HEK293 (cell line): ENCODE data around the gene MYH15.

ENCODE experiments used
- CTCF ChIA-PET: fragments of 350-600 bp; formaldehyde crosslinking; extraction: SDS; loops from one replicate; lab custom pipeline; 2021; ENCODE audit warnings: antibody characterized with exemption; lab: Yijun Ruan, JAX
- POLR2A ChIA-PET: fragments of 300-600 bp; formaldehyde crosslinking; extraction: SDS; loops from one replicate; lab custom pipeline; 2020; ENCODE audit warnings: antibody characterized with exemption, inconsistent platforms; lab: Yijun Ruan, JAX
- H3K27ac ChIP-seq: fragments of 200-500 bp; sonication (Bioruptor generic); 2 replicates; pipeline ENCODE4 v1.5.1; 2014; ENCODE audit warnings: low read depth, low read length, control low read depth, inconsistent platforms; ENCODE audit errors: extremely low read depth
- H3K36me3 ChIP-seq, 2 experiments: fragments of 200-500 bp in 1 of 2; sonication (Bioruptor generic) in 1 of 2; 1 replicate in 1 of 2; 2 replicates in 1 of 2; pipeline ENCODE4 v1.5.1; 2014 to 2017; ENCODE audit warnings: inconsistent platforms in 2 of 2, low read length in 2 of 2; ENCODE audit not compliant: control insufficient read depth in 2 of 2, insufficient read depth in 1 of 2
- H3K4me1 ChIP-seq: fragments of 200-500 bp; sonication (Bioruptor generic); 2 replicates; pipeline ENCODE4 v1.5.1; 2014; ENCODE audit warnings: mild to moderate bottlenecking, low read length, inconsistent platforms; ENCODE audit not compliant: control insufficient read depth, insufficient read depth
- H3K4me3 ChIP-seq: 2 replicates; pipeline ENCODE4 v1.5.1; 2011; ENCODE audit warnings: low read depth, mild to moderate bottlenecking, control low read depth, low read length, moderate library complexity
- H3K9me3 ChIP-seq: fragments of 200-500 bp; sonication (Bioruptor generic); 2 replicates; pipeline ENCODE4 v1.5.1; 2014; ENCODE audit warnings: low read depth, low read length, inconsistent platforms; ENCODE audit not compliant: control insufficient read depth, insufficient read depth
- MEIS1 ChIP-seq: sonication (generic); formaldehyde crosslinking; IDR thresholded peaks from 2 replicates; pipeline ENCODE4 v1.8.1; 2022; ENCODE audit warnings: missing genetic modification reagents, mild to moderate bottlenecking, borderline replicate concordance
- PRDM2 ChIP-seq: fragments of 450-650 bp; formaldehyde crosslinking; IDR thresholded peaks from 2 replicates; pipeline ENCODE4 v1.5.1; 2016; ENCODE audit warnings: missing biosample characterization, missing genetic modification characterization, borderline replicate concordance
- PRDM4 ChIP-seq: fragments of 450-650 bp; formaldehyde crosslinking; IDR thresholded peaks from 2 replicates; pipeline ENCODE4 v1.5.1; 2017; ENCODE audit warnings: missing biosample characterization, missing genetic modification characterization
- SCRT1 ChIP-seq: fragments of 450-650 bp; formaldehyde crosslinking; IDR thresholded peaks from 2 replicates; pipeline ENCODE4 v1.5.1; 2016; ENCODE audit warnings: missing biosample characterization, missing genetic modification characterization, borderline replicate concordance
- YY1 ChIP-seq: fragments of 450-650 bp; formaldehyde crosslinking; IDR thresholded peaks from 2 replicates; pipeline ENCODE4 v1.5.1; 2018; ENCODE audit warnings: missing biosample characterization, missing genetic modification characterization
- ZBTB21 ChIP-seq: fragments of 450-650 bp; formaldehyde crosslinking; IDR thresholded peaks from 2 replicates; pipeline ENCODE4 v1.5.1; 2017; ENCODE audit warnings: missing biosample characterization, missing genetic modification characterization
- ZFP37 ChIP-seq: fragments of 450-650 bp; formaldehyde crosslinking; IDR thresholded peaks from 2 replicates; pipeline ENCODE4 v1.5.1; 2016; ENCODE audit warnings: missing biosample characterization, missing genetic modification characterization
- ZNF112 ChIP-seq: fragments of 450-650 bp; formaldehyde crosslinking; IDR thresholded peaks from 2 replicates; pipeline ENCODE4 v1.5.0; 2017; ENCODE audit warnings: missing biosample characterization, missing genetic modification characterization
- ZNF155 ChIP-seq: fragments of 450-650 bp; formaldehyde crosslinking; IDR thresholded peaks from 2 replicates; pipeline ENCODE4 v1.5.1; 2016; ENCODE audit warnings: missing biosample characterization, missing genetic modification characterization
- ZNF274 ChIP-seq, 2 experiments: fragments of 200-500 bp in 1 of 2; fragments of 450-650 bp in 1 of 2; sonication (Bioruptor generic) in 1 of 2; formaldehyde crosslinking in 1 of 2; IDR thresholded peaks; 2 replicates each; pipeline versions ENCODE4 v1.5.1 to v1.6.1; 2014 to 2016; ENCODE audit warnings: borderline replicate concordance in 1 of 2, inconsistent platforms in 1 of 2, low read length in 1 of 2, missing biosample characterization in 1 of 2, missing genetic modification characterization in 1 of 2
- ZNF416 ChIP-seq: fragments of 450-650 bp; formaldehyde crosslinking; IDR thresholded peaks from 2 replicates; pipeline ENCODE4 v1.5.1; 2016; ENCODE audit warnings: missing biosample characterization, missing genetic modification characterization
- ZNF426 ChIP-seq: fragments of 450-650 bp; formaldehyde crosslinking; IDR thresholded peaks from 2 replicates; pipeline ENCODE4 v1.5.1; 2017; ENCODE audit warnings: missing biosample characterization, missing genetic modification characterization, mild to moderate bottlenecking, inconsistent platforms, moderate library complexity
- ZNF488 ChIP-seq: fragments of 450-650 bp; formaldehyde crosslinking; IDR thresholded peaks from 2 replicates; pipeline ENCODE4 v1.5.1; 2016; ENCODE audit warnings: missing biosample characterization, missing genetic modification characterization
- ZNF629 ChIP-seq: fragments of 450-650 bp; formaldehyde crosslinking; IDR thresholded peaks from 2 replicates; pipeline ENCODE4 v1.5.1; 2017; ENCODE audit warnings: missing biosample characterization, missing genetic modification characterization
- ZNF707 ChIP-seq: fragments of 450-650 bp; formaldehyde crosslinking; IDR thresholded peaks from 2 replicates; pipeline ENCODE4 v1.5.1; 2016; ENCODE audit warnings: missing biosample characterization, missing genetic modification characterization
- ZSCAN5A ChIP-seq: fragments of 450-650 bp; formaldehyde crosslinking; IDR thresholded peaks from 2 replicates; pipeline ENCODE4 v1.5.1; 2016; ENCODE audit warnings: missing biosample characterization, missing genetic modification characterization

MYH15 gene

GRCh38 chr3:108354562-108354961 is 155.8 kb downstream of the MYH15 start:
- no peaks in the 10 kb centered on the region for H3K9me3 ChIP-seq
- H3K4me3 ChIP-seq, result no peak overlapping the region
- CTCF ChIA-PET, result no interaction called here
- H3K4me1 ChIP-seq, result no peaks in the 10 kb centered on the region
- POLR2A ChIA-PET, result no interaction called here
- TF ChIP-seq ZNF707 (no peak), ZBTB21 (no peak), ZNF274 (IDR thresholded peaks at IDR 0.05; ENCODE audit: low read length) (no peak), ZNF274 (tag by site-specific recombination; IDR thresholded peaks at IDR 0.05; ENCODE audit: borderline replicate concordance) (no peak), YY1 (no peak), ZNF629 (tag by site-specific recombination) (no peak), ZSCAN5A (tag by site-specific recombination) (no peak), PRDM4 (tag by site-specific recombination) (no peak), ZNF155 (tag by site-specific recombination) (no peak), PRDM2 (no peak), ZNF416 (tag by site-specific recombination) (no peak), ZFP37 (no peak), ZNF426 (tag by site-specific recombination) (no peak), ZNF112 (no peak)
- no peaks in the 10 kb centered on the region for H3K36me3 ChIP-seq
- no peak overlapping the region for H3K27ac ChIP-seq

- CTCF ChIA-PET, result no interaction called here
- Histone ChIP-seq H3K4me1 (no peaks in the 10 kb centered on the region), H3K36me3 (no peaks in the 10 kb centered on the region), H3K27ac (no peak overlapping the region), H3K4me3 (no peak overlapping the region), H3K9me3 (no peaks in the 10 kb centered on the region)
- TF ChIP-seq ZNF488 (tag by site-specific recombination) (no peak), MEIS1 (CRISPR knock-in tag) (no peak), SCRT1 (tag by site-specific recombination) (no peak)
- POLR2A ChIA-PET, result no interaction called here
These were observed 158.2 kb downstream of the MYH15 start for GRCh38 chr3:108352176-108352575.
